Vagina (tissue), 2 donors: ENCODE data around the gene MTARC2. TPM values are rescaled to one million over a fixed set of nuclear protein-coding genes. Genes with fewer than 3 reads are reported as not detected.

ENCODE experiments used
- DNase-seq, 2 donors: peaks; one replicate each; pipeline ENCODE4 v3.0.0-alpha.2; 2017; ENCODE audit errors: extremely low spot score in 2 of 2
- H3K27ac ChIP-seq: fragments of 200-600 bp; sonication (generic); one replicate; pipeline ENCODE4 v1.5.1; 2019
- H3K27me3 ChIP-seq: fragments of 200-600 bp; sonication (generic); one replicate; pipeline ENCODE4 v1.5.1; 2019
- H3K36me3 ChIP-seq, 2 donors: fragments of 200-600 bp; sonication (generic); one replicate each; pipeline ENCODE4 v1.5.1; 2017 to 2019
- H3K4me1 ChIP-seq: fragments of 200-600 bp; sonication (generic); one replicate; pipeline ENCODE4 v1.5.1; 2019
- H3K4me3 ChIP-seq, 2 donors: fragments of 200-600 bp; sonication (generic); 1 replicate in 1 of 2; 2 replicates in 1 of 2; pipeline ENCODE4 v1.5.1; 2016 to 2019
- H3K9me3 ChIP-seq: fragments of 200-600 bp; sonication (generic); one replicate; pipeline ENCODE4 v1.5.1; 2019
- POLR2A ChIP-seq, 2 donors: fragments of 450-650 bp; IDR thresholded peaks; one replicate each; pipeline ENCODE4 v1.6.1; 2017; ENCODE audit warnings: antibody characterized with exemption in 2 of 2, mild to moderate bottlenecking in 2 of 2, moderate library complexity in 2 of 2
- POLR2AphosphoS5 ChIP-seq, 2 donors: sonication (generic); formaldehyde crosslinking; IDR thresholded peaks; one replicate each; pipeline ENCODE4 v1.9.0; 2017; ENCODE audit warnings: antibody characterized with exemption in 2 of 2, mild to moderate bottlenecking in 2 of 2, low read depth in 1 of 2; ENCODE audit not compliant: insufficient read depth in 1 of 2
- intact Hi-C: fragments of 100-400 bp; cut with DNase I; formaldehyde crosslinking; loops from one replicate; pipeline ENCODE4 v1.15.1; 2023
- total RNA-seq: library from RNA; depleted of rRNA; stranded (reverse); fragments of >200 nt; gene quantifications from one replicate; pipeline ENCODE4 v1.2.3, GENCODE V29; 2016
- TF ChIP-seq, protein P1 (sequence below), 3 experiments: fragments of 450-650 bp in 2 of 3; fragments of 200-600 bp in 1 of 3; sonication (generic) in 1 of 3; IDR thresholded peaks; one replicate each; pipeline ENCODE4 v1.5.1; 2017 to 2019; ENCODE audit warnings: antibody characterized with exemption in 3 of 3, mild to moderate bottlenecking in 2 of 3, moderate library complexity in 2 of 3

Gene MTARC2
- total RNA-seq, 1 donor from 2014 or later: 14.7 TPM

DNA sequence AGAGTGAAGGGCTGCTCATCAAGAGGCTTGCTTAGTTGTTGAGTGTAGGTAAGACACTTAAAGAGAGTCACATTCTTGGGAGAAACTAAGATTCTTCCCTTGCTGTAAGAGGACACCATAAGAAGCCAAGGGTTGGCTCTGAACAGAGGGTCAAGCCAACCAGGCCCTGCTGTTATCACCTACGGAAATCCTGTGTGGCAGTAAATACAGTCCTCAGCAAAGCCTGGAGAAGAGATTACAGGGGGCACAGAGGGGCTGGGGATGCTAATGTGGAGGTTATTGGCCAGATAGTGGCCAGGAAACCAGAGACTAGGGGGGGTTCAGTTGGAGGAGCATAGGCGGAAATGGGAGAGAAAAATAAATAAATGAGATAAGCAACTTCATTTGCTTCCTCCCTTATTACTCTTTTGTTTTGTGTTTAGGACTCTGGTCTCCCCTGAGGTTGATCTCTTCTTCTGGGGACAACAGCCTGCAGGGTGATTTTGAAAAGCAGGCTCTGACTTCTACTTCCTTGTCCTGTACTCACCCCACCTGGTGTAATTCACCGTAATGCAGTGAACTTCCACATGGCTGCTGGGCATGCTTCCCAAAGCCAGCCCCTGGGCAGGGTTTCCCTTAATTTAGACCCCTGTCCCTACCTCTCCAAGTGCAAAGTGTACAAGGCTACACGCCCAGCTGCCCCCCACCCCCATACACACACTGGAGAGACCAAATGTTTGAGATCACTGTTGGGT lies 79.5 kb downstream of the MTARC2 start:
- no peak for TF ChIP-seq POLR2AphosphoS5 (IDR thresholded peaks at IDR 0.05; ENCODE audit: insufficient read depth in 1 of 2, low read depth in 1 of 2)
- no peak for TF ChIP-seq POLR2A (IDR thresholded peaks at IDR 0.05)
- TF ChIP-seq, protein P1, sequence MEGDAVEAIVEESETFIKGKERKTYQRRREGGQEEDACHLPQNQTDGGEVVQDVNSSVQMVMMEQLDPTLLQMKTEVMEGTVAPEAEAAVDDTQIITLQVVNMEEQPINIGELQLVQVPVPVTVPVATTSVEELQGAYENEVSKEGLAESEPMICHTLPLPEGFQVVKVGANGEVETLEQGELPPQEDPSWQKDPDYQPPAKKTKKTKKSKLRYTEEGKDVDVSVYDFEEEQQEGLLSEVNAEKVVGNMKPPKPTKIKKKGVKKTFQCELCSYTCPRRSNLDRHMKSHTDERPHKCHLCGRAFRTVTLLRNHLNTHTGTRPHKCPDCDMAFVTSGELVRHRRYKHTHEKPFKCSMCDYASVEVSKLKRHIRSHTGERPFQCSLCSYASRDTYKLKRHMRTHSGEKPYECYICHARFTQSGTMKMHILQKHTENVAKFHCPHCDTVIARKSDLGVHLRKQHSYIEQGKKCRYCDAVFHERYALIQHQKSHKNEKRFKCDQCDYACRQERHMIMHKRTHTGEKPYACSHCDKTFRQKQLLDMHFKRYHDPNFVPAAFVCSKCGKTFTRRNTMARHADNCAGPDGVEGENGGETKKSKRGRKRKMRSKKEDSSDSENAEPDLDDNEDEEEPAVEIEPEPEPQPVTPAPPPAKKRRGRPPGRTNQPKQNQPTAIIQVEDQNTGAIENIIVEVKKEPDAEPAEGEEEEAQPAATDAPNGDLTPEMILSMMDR (IDR thresholded peaks at IDR 0.05): no peak
- H3K9me3 ChIP-seq: no peaks in the 10 kb centered on the region
- H3K36me3 ChIP-seq: no peaks in the 10 kb centered on the region
- H3K4me3 ChIP-seq: no peak overlapping the region
- no peak for DNase-seq
- H3K27ac ChIP-seq: no peak overlapping the region
- intact Hi-C loops: no loop called here
- peaks cover 2% of the 10 kb centered on the region for H3K4me1 ChIP-seq
- H3K27me3 ChIP-seq: no peaks in the 10 kb centered on the region

DNA sequence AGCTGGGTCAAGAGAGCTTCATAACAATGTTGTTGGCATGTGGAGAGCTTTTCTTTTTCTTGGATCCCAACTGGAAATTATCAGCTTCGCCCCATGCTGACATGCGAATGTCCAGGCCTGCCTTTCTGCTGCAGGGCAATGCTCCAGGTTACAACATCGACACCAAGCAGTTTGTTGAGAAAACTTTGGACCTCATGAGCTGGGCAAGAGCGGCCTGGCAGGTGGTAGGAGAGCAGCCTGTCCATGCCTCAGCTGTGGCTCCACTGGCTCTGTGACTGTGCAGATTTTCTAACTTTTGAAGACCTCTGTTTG lies 80.0 kb downstream of the MTARC2 start:
- H3K4me1 ChIP-seq: peaks cover 7% of the 10 kb centered on the region
- TF ChIP-seq POLR2A (IDR thresholded peaks at IDR 0.05): no peak
- TF ChIP-seq, protein P1 (IDR thresholded peaks at IDR 0.05): no peak
- no peak for TF ChIP-seq POLR2AphosphoS5 (IDR thresholded peaks at IDR 0.05; ENCODE audit: insufficient read depth in 1 of 2, low read depth in 1 of 2)

DNA sequence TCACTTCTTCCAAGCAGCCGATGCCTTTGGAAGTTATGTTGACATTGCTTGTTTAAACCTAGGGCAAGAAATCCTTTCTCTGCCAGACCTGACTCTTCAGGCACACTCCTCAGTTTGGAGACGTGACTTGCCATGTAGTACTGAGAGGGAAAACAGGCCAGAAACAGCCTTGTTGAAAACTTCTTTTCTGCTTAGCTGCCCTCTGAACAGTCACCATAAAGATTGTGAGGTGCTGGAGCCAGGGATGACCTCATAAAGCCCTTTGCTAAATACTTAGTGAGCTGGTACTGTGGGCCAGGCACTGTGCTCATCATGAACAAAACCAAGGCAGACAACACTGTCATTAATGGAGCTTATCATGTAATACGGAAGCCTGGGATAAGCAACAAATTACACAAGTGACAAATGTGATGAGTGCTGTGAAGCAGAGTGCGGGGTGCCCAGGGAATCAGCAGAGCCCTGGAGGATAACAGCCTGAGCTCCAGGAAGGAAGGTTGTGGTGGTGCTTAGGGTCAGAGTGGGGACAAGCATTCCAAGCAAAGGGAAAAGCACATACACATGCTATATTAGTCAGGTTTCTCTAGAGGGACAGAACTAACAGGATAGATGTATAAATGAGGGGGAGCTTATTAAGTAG lies 80.9 kb downstream of the MTARC2 start:
- Histone ChIP-seq H3K36me3 (no peaks in the 10 kb centered on the region), H3K27me3 (no peaks in the 10 kb centered on the region), H3K4me3 (no peak overlapping the region), H3K9me3 (no peaks in the 10 kb centered on the region), H3K27ac (no peak overlapping the region), H3K4me1 (peaks cover 7% of the 10 kb centered on the region)
- TF ChIP-seq POLR2A (IDR thresholded peaks at IDR 0.05) (no peak), POLR2AphosphoS5 (IDR thresholded peaks at IDR 0.05; ENCODE audit: insufficient read depth in 1 of 2, low read depth in 1 of 2) (no peak)
- TF ChIP-seq, protein P1 (IDR thresholded peaks at IDR 0.05): no peak
- intact Hi-C loops: no loop called here
- no peak for DNase-seq

More for the DNA sequence above, 80.0 kb downstream of the MTARC2 start:
- Histone ChIP-seq H3K27ac (no peak overlapping the region), H3K9me3 (no peaks in the 10 kb centered on the region), H3K4me3 (no peak overlapping the region), H3K36me3 (no peaks in the 10 kb centered on the region), H3K27me3 (no peaks in the 10 kb centered on the region)
- no peak for DNase-seq
- intact Hi-C loops: no loop called here

DNA sequence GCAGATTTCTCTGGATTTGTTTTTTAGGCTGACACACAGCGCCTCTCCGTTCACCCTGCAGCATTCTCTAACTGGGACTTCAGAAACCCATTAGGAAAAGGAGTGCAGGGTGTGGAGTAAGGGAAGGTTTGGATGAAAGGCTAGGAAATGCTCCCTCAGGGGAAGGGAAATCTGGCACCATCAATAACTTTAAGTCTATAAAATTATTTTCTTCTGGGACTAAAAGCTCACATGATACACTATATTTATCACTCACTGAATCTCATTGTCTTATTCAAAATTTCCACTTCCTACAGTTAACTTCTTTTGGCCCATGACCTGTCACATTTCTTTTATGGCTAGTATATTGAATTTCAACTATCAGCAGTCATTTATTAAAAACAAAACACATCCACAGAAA lies 85.3 kb downstream of the MTARC2 start:
- H3K27ac ChIP-seq: no peak overlapping the region
- intact Hi-C loops: no loop called here

More for the DNA sequence above, 85.3 kb downstream of the MTARC2 start:
- no peak for TF ChIP-seq POLR2A (IDR thresholded peaks at IDR 0.05)
- no peak for TF ChIP-seq POLR2AphosphoS5 (IDR thresholded peaks at IDR 0.05; ENCODE audit: insufficient read depth in 1 of 2, low read depth in 1 of 2)
- TF ChIP-seq, protein P1 (IDR thresholded peaks at IDR 0.05): no peak
- no peaks in the 10 kb centered on the region for H3K27me3 ChIP-seq
- DNase-seq: no peak
- no peaks in the 10 kb centered on the region for H3K36me3 ChIP-seq
- H3K4me1 ChIP-seq: peaks cover 7% of the 10 kb centered on the region
- H3K9me3 ChIP-seq: no peaks in the 10 kb centered on the region
- H3K4me3 ChIP-seq: no peak overlapping the region

Other genes starting within 250 kb of the MTARC2 start
- 13.0 TPM for gene MARK1, start 220.2 kb upstream of the MTARC2 start, total RNA-seq
- 11.0 TPM for gene C1orf115, start 58.0 kb upstream of the MTARC2 start, total RNA-seq
- 9.6 TPM for gene MTARC1, start 38.6 kb downstream of the MTARC2 start, total RNA-seq
- 7.4 TPM for gene HLX, start 131.1 kb downstream of the MTARC2 start, total RNA-seq